CMK (cell line): ENCODE results near the gene LGALS14.

Experiments
- DNase-seq: peaks from one replicate; pipeline ENCODE4 v3.0.0-alpha.2; 2010; ENCODE audit warnings: low read depth

Gene LGALS14

GRCh38 chr19:39746836-39747529 is 42.7 kb downstream of the LGALS14 start:
- DNase-seq: no peak

GRCh38 chr19:39749981-39750380 is 45.7 kb downstream of the LGALS14 start:
- no peak for DNase-seq

GRCh38 chr19:39752390-39752789 is 48.1 kb downstream of the LGALS14 start:
- DNase-seq: no peak

GRCh38 chr19:39752795-39753194 is 48.5 kb downstream of the LGALS14 start:
- DNase-seq: no peak

GRCh38 chr19:39754544-39754943 is 50.3 kb downstream of the LGALS14 start:
- no peak for DNase-seq

GRCh38 chr19:39754971-39755370 is 50.7 kb downstream of the LGALS14 start:
- DNase-seq: no peak
